ENCODE results near the gene FNDC3A.
"Not testable (repeated sequence)": the region's sequence is repeated elsewhere in the genome, so short reads cannot be mapped to it uniquely, and the experiment has no call there.

The FNDC3A gene

DNA sequence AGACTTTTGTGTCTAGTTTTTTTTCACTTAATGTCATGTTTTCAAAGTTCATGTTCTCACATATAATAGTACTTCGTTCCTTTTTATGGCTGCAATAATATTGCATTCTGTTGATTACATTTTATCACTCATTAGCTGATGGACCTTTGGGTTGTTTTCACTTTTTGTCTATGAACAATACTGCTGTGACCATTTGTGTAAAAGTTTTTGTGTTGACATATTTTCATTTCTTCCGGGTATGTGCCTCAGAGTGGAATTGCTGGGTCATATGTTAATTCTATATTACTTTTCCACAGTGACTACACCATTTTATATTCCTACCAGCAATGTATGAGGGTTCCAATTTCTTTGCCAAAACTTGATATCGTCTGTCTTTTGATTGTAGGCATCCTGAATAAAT is 158.6 kb downstream of the FNDC3A start:
- DNase-seq (ENCODE audit: low read depth) = no peak

DNA sequence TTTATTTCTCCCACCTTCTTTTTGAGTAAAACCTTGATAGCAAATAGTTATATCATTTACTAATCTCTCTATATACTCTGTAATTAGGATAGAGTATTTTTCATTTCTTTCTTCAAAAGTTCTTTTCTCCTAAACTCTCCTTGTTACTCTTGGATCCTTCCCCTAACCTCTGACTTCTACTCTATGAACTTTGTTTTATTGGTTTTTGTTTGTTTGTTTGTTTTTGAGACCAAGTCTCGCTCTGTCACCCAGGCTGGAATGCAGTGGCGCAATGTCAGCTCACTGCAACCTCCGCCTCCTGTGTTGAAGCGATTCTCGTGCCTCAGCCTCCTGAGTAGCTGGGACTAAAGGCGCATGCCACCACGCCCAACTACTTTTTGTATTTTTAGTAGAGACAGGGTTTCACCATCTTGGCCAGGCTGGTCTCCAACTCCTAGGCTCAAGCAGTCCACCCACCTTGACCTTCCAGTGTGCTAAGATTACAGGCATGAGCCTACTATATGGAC is 161.5 kb downstream of the FNDC3A start:
- not testable (repeated sequence) for DNase-seq (ENCODE audit: low read depth)

DNA sequence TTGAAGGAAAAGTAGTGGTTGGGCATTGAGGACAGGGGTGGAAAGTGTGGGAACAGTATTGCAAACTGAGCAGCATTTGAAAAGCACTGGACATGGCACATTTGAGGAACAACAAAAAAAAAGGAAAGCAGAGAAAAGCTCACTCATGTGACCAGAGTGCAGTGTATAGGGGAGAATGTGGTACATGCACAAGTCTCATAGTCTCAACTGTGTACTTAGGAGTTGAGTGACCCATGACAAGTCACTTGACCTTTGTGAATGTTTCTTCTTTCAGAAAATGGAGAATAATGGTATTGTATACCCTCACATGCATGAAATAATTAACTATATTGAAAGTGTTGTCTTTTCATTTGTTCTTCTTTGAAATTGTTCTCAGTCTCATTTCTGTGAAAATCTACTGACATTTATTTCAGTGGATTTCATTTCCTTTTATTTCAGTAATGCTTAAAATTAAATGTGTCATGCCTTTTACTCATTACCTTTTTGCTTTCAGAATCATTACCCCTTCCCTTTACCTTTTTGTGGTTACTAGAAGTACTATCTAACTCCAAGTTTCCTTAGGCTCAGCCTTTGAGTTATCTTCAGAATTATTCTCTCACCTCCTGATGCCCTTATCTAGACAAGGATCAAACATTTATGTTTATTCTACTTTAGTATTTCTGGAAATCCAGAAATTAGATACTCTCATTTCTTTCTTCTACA is 165.3 kb downstream of the FNDC3A start:
- DNase-seq (ENCODE audit: low read depth) = no peak

DNA sequence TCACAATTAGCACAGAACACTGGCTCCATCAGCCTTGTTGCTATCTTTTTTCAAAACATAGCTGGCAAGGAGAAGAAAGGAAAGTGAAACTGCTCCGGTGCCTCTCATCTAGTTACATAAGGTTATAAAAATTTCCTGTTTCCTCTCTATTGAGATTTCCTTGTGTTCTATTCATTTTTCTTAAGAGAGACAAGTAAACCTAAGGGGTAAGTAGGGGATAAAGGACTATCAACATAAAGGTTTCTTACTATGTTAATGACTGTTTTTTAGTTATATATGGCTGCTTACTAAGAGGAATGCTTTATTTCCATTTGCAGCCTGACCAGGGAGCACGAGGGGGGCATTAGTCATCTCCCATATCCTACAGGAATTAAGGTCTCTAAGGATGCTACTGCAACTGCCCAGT is 171.2 kb downstream of the FNDC3A start:
- no peak for DNase-seq (ENCODE audit: low read depth)

DNA sequence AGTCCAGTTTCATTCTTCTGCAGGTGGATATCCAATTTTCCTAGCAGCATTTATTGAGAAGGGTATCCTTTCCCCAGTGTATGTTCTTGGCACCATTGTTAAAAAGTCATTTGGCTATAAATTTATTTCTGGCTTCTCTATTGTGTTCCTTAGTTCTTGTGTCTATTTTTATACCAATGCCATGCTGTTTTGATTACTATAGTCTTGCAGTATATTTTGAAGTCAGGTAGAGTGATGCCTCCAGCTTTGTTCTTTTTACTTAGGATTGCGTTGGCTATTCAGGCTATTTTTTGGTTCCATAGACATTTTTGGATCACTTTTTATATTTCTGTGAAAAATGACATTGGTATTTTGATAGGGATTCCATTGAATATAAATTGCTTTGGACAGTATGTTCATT is 172.7 kb downstream of the FNDC3A start:
- no peak for DNase-seq (ENCODE audit: low read depth)

DNA sequence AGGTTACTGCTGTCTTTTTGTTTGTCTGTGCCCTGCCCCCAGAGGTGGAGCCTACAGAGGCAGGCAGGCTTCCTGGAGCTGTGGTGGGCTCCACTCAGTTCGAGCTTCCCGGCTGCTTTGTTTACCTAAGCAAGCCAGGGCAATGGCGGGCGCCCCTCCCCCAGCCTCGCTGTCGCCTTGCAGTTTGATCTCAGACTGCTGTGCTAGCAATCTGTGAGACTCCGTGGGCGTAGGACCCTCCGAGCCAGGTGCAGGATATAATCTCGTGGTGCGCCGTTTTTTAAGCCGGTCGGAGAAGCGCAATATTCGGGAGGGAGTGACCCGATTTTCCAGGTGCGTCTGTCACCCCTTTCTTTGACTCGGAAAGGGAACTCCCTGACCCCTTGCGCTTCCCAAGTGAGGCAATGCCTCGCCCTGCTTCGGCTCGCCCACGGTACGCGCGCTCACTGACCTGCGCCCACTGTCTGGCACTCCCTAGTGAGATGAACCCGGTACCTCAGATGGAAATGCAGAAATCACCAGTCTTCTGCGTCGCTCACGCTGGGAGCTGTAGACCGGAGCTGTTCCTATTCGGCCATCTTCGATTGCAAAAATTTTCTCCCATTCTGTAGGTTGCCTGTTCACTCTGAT is 182.4 kb downstream of the FNDC3A start:
- DNase-seq (ENCODE audit: low read depth) = not testable (repeated sequence)

DNA sequence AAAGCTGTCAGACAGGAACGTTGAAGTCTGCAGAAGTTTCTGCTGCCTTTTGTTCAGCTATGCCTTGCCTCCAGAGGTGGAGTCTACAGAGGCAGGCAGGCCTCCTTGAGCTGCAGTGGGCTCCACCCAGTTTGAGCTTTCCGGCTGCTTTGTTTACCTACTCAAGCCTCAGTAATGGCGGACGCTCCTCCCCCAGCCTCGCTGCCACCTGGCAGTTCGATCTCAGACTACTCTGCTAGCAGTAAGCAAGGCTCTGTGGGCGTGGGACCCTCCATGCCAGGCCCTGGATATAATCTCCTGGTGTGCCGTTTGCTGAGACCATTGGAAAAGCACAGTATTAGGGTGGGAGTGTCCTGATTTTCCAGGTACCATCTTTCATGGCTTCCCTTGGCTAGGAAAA is 187.4 kb downstream of the FNDC3A start:
- DNase-seq (ENCODE audit: low read depth) = not testable (repeated sequence)

DNA sequence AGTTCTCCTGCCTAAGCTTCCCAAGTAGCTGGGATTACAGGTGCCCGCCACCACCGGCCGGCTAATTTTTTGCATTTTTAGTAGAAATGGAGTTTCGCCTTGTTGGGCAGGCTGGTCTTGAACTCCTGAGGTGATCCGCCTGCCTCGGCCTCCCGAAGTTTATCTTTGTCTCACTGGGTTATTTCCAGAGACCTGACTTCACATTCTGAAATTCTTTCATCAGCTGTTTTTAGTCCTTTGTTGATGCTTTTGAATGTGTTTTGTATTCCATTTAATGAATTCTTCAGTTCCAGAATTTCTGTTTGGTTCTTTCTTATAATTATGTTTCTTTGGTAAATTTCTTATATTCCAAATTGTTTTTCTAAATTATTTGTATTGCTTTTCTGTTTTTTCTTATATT is 189.0 kb downstream of the FNDC3A start:
- DNase-seq (ENCODE audit: low read depth) = no peak

DNA sequence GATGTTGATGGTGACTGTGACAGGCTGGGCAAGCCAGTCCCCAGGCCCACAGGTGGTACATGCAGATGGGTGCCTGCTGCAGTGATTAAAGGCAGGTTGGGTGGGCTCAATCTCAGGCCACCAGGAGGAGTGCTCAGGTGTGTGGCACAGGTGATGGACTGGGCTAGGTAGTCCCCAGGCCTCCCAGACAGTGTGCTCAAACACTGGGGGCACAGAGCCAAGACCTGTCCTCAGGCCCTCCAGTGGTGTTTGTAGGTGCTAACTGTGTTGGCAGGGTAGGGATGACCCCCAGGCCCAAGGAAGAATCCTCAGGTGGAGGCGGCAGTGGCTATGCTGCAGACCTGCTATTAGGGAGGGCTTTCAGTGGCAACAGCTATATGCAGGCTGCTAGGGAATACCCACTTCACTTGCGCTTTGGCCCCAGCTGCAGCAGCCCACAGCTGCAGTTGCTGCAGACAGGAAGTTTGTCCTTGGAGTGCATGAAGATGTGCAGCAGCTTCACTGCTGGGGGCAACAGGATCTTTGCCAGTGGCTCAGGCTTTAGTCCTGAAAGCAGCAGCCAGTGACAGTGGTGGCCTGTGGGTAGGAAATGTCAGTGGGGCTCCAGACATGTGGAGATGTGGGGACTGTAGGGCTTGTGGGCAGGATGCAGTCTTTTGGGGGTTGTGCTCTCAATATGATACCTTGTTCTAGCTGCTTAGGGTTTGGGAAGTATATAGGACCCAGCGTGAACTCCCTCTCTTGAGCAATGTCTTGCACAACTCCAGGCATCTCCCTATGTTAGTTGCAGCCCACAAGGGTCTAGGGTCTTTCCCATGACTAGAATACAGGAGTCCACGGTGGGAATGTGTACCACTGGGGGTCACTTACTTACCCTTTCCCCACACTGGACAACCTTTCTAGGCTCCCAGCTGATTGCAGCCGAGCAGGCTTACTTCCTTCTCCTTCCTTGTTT is 190.4 kb downstream of the FNDC3A start:
- no peak for DNase-seq (ENCODE audit: low read depth)

DNA sequence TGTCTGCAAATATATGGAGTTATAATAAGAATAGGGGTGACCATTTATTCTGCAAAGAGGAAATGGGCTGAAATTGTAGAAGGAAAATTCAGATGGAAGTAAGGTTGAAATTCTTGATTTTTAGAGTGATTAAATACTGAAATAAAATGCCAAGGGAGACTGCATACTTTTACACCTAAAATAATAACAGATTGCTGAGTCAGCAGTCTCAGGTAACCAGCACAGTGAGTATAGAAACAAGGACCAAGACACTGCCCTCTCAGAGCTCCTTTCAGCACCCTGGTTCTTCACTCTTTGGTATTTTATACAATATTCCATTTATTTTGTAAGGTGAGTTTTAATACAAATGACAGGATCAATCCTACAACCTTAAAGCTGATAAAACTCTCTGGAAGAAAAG is 195.6 kb downstream of the FNDC3A start:
- DNase-seq (ENCODE audit: low read depth) = no peak

DNA sequence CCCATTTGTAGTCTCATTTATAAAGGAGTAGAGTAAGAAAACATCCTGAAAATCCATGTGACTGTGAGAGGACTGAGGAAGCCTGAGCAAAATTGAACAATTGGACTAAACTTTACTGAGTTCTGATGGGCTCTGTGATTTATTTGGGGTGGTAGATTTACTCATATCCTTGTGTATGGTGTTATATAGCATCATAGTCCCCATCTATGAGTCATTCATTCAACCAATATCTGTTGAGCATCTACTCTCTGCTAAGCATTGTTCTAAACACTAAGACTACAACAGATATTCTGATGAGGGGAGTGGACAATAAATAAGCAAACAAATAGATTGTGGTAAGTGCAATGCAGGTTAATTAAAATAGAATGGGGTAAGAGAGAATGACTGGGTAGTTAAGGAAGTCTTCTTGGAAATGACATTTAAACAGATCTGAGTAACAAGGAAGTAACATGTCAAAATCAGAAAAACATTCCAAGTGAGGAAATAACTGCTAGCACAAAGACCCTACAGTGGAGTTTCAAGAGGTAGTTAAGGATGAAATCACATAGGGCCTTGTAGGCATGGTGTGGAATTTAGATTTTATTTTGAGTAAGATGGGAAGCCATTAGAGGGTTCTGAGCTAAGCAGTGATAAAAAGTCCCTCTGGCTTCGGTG is 208.1 kb downstream of the FNDC3A start:
- DNase-seq (ENCODE audit: low read depth) = no peak

DNA sequence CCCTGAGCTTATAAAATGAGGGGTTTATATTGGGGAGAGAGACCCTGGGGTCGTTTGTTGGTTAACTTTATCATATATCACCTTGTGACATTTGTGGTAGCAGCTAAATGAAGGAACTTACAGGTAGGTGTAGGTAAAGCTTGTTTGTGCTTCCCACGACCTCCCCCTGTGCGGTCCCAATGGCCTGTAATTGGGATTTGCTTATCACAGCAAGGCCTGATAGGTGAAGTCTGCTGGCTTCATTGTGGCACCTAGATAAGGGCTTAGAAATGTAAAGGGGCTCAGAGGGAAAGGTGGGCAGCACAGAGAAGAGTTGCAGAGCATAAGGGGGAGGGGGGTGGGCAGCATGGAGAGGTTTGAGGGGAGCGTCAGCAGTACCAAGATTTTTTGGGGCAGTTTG is 208.9 kb downstream of the FNDC3A start:
- DNase-seq (ENCODE audit: low read depth) = no peak

DNA sequence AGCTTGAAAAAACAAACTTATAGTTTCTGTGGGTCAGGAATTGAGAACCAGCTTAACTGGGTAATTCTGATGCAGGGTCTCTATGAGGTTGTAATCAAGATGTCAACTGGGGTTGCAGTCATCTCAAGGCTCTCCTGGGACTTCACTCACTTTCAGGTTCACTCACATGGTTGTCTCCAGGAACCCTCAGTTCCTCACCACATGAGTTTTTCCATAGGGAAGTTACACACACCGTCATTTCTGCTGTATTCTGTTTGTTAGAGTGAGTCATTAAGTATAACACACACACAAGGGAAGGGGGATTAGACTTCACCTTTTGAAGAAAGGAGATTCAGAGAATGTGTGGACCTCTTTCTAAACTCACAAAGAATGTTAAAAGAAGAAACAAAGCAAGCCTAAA is 209.6 kb downstream of the FNDC3A start:
- DNase-seq (ENCODE audit: low read depth) = no peak

DNA sequence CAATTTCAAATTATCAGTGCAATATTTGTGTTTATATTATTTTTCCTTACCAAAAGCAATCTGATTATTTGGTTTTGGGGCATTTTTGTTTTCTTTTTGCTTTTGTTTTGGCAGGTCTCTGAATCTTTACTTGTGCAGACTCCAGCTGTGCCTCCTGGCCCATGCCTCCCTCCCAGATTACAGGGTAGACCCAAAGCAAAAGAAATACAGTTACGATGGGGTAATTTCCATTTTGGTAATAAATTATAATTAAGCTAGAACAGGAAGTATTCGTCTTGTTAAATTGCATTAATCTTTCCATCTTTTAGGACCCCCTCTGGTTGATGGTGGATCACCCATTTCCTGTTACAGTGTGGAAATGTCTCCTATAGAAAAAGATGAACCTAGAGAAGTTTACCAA is 215.2 kb downstream of the FNDC3A start:
- no peak for DNase-seq (ENCODE audit: low read depth)

DNA sequence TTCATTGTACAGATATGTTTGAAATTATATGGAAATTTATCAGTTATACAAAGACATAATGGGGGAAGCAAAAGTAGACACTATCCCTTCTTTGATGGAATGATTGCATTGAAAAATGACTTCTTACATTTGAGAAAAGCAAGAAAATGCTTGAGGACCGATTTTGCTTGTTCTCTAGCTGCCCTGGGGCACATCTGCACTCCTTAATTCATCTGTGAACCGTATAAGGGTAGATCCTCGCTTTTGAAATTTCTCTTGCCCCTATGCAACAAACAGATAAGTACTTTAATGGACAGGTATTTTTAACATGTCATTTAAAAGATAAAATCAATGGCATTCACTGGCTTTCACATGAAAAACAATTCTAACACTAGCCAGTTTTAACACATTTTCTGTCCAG is 230.9 kb downstream of the FNDC3A start:
- DNase-seq (ENCODE audit: low read depth) = no peak

DNA sequence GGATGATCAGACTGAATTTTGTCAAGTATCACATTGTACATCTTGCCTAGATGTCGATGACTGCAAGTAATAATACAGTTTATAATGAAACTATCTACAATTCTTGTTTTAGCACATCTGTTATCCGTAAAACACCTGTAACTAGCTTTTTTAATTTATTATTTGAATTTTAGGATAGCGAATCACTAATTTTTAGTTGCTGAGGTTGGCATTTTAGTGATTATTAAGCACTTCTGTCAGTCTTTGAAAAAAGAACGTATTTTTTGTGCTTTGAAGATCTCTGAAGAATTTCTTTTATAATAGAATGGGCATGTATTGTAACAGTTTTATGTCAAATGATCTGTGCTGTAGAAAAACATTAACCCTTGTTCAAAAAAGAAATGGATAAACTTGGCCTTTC is 232.9 kb downstream of the FNDC3A start:
- DNase-seq (ENCODE audit: low read depth) = no peak

DNA sequence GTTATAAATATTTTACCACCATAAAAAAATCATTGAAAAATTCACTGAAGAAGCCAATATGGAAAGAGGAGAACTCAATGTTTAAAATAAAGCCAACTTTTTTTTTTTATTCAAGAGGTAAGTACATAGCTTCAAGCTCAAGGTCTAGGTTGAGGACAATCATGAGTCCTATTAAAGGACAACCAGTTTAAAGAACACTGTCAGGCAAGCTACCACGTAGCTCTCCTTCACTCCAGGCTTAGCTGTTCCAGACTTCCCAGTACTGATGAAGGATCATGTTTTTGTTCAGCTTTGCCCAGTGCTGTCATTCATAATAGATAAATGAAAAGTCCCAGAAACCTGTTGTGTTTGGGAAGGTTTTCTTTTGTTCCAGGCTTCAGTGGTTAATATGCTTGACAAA is 234.4 kb downstream of the FNDC3A start:
- no peak for DNase-seq (ENCODE audit: low read depth)

DNA sequence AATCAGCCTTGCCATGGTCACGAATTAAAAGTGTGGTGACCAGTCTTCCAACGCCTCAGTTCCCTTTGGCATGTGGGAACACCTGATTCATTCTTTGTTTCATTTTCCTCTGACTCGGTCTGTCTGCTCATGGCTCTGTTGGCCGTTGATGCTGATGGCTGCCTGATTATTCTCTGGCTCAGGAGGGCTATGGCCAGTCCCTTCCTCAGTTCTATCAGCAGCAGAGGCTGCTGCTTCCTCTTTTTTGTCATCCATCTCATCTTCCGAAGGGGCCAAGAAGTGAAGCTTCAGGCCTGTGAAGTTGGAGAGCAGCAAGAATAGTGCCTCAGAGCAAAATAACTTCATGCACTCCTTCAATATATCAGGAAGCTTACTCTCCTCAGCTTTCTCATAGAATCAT is 235.0 kb downstream of the FNDC3A start:
- DNase-seq (ENCODE audit: low read depth) = no peak

DNA sequence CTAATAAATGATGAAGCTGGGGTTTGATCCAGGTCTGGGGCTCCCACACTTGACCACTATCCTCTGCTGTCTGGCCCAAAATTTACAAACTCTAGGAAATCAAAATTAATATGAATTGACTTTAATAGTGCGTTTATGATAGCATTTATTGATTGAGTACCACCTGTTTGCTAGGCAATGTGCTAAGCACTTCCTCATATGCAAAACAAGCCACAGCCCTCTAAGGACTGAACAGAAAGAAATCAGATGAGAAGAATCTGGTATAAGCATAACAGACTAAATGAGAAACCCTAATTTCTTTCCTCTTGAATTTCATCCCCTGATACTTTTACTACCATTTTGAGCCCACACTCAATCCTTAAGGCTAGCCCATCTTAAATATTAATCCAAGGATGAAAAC is 237.8 kb downstream of the FNDC3A start:
- DNase-seq (ENCODE audit: low read depth) = no peak

DNA sequence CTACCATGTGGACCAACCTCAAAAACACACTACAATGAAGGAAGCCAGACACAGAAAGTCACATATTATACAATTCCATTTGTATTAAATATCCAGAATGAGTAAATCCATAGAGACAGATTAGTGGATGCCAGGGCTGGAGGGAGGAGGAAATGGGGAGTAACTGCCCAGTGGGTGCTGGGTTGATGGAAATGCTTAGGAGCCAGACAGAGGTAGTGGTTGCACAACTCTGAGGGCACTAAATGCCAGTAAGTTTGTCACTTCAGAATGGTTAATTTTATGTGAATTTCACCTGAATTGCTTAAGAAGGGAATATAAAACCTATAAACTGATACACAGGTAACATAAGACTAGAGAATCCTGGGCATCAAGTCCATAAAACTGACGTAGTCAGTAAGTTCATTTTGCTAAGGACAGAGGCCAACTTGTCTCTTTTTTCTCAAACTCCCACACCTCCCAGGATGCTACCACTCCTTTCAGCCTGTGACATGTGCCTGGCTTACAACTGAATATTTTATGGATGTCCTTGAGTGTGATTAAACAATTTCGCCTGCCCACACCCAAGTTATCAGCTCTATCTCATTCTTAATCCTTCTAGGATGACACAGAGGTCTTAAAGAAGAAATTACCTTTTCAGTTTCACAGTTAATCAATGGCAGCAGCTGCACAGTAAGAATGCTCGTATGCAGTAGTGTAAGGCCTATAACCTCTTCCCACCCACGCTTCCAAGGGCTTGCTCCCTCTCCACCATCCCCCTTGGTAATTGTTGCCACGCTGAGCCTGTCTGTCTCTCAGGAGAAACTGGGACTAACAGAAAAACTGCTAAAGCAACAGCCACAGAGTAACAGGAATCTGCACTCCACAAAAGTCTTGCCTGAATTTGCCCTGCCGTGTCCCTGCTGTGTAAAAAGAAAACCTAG is 238.5 kb downstream of the FNDC3A start:
- DNase-seq (ENCODE audit: low read depth) = no peak

DNA sequence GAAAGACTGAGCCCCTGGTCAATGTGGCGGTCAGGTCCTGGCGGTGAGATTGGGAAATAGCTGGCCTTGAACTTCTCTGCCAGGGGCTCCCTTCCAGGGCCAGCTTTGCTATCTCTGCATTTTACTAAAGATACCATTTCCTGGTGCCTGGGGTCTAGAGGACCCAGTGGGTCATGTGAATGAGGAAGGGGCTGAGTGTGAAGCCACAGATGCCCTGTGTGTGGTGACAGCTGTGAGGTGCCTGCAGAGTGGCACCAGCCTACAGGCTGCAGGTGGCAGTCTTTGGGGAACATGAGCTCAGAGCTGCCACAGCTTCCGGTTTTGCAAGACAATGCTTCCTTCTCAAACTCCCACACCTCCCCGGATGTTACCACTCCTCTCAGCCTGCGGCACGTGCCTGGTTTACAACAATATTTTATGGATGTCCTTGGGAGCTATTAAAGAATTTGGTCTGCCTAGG is 239.2 kb downstream of the FNDC3A start:
- peak; percentile 26 for DNase-seq (ENCODE audit: low read depth)

Measured in activated T-cell treated with anti-CD3 and anti-CD28 coated beads for 48 hours (primary cell).